ENCODE data around the gene KCTD10.

DNA sequence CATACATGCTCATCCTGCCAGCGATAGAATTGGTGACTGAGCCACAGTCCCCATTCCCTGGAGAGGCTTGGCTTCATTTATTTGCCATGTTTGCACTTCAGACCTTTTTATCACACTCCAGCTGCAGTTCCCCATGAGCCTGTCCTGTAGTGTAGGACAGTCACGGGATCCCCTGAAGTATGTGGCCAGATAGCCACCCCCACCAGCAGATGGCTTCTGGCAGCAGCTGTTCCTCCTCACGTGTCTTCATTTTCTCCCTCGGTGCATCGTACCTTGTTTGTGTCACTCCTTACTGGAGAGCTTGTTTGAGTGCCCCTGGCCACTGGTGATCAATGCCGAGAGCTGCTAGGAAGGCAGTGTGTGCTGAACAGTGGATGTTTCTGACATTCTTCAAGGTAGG lies 40.5 kb upstream of the KCTD10 start:
- no peak for TF ChIP-seq POLR2AphosphoS5 (IDR thresholded peaks at IDR 0.05; ENCODE audit: low read depth, low read length)
- TF ChIP-seq TAF1 (IDR thresholded peaks at IDR 0.05; ENCODE audit: borderline replicate concordance, insufficient read depth, low read length) = no peak
- no peak for TF ChIP-seq SIN3A (IDR thresholded peaks at IDR 0.05; ENCODE audit: borderline replicate concordance, insufficient read depth, low read length)
- TF ChIP-seq, protein P1, sequence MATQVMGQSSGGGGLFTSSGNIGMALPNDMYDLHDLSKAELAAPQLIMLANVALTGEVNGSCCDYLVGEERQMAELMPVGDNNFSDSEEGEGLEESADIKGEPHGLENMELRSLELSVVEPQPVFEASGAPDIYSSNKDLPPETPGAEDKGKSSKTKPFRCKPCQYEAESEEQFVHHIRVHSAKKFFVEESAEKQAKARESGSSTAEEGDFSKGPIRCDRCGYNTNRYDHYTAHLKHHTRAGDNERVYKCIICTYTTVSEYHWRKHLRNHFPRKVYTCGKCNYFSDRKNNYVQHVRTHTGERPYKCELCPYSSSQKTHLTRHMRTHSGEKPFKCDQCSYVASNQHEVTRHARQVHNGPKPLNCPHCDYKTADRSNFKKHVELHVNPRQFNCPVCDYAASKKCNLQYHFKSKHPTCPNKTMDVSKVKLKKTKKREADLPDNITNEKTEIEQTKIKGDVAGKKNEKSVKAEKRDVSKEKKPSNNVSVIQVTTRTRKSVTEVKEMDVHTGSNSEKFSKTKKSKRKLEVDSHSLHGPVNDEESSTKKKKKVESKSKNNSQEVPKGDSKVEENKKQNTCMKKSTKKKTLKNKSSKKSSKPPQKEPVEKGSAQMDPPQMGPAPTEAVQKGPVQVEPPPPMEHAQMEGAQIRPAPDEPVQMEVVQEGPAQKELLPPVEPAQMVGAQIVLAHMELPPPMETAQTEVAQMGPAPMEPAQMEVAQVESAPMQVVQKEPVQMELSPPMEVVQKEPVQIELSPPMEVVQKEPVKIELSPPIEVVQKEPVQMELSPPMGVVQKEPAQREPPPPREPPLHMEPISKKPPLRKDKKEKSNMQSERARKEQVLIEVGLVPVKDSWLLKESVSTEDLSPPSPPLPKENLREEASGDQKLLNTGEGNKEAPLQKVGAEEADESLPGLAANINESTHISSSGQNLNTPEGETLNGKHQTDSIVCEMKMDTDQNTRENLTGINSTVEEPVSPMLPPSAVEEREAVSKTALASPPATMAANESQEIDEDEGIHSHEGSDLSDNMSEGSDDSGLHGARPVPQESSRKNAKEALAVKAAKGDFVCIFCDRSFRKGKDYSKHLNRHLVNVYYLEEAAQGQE (IDR thresholded peaks at IDR 0.05; ENCODE audit: insufficient read depth in 1 of 2, low read depth in 2 of 2, low read length in 2 of 2) = no peak

All from PFSK-1 (cell line).